GM13977 (cell line): Measurements from ENCODE around the gene NTM.
"Not testable (repeated sequence)": the region's sequence is repeated elsewhere in the genome, so short reads cannot be mapped to it uniquely, and the experiment has no call there.

ENCODE experiments used
- DNase-seq: peaks from one replicate; pipeline ENCODE4 v3.0.0; 2012; ENCODE audit warnings: low spot score
- CTCF ChIP-seq: IDR thresholded peaks from 2 replicates; pipeline ENCODE4 v1.5.1; 2012; ENCODE audit warnings: mild to moderate bottlenecking, control low read depth; ENCODE audit not compliant: insufficient read depth; ENCODE audit errors: extremely low read depth, missing control alignments
- in situ Hi-C: fragments of 300-500 bp; cut with MboI; formaldehyde crosslinking; loops from one replicate; pipeline ENCODE4 v1.12.0; 2022; ENCODE audit warnings: low sequenced_read_pairs, low pct_unique_long_range_greater_than_20kb, mixed read lengths, inconsistent platforms; ENCODE audit not compliant: unreplicated experiment

NTM gene

GRCh38 chr11:132058211-132058772, 687.9 kb downstream of the NTM start:
- TF ChIP-seq CTCF = no peak
- no peak for DNase-seq
- in situ Hi-C loops = no loop called here

- DNase-seq = no peak
- no peak for TF ChIP-seq CTCF
- in situ Hi-C loops = no loop called here
Measured at GRCh38 chr11:132060567-132060966, 690.2 kb downstream of the NTM start.

GRCh38 chr11:132062031-132062430, 691.6 kb downstream of the NTM start:
- in situ Hi-C loops = no loop called here
- DNase-seq = no peak
- TF ChIP-seq CTCF = no peak

- in situ Hi-C loops = no loop called here
- DNase-seq = no peak
- TF ChIP-seq CTCF = no peak
Measured at GRCh38 chr11:132062541-132062940, 692.1 kb downstream of the NTM start.

GRCh38 chr11:132064987-132065620, 694.7 kb downstream of the NTM start:
- TF ChIP-seq CTCF = no peak
- DNase-seq = no peak
- in situ Hi-C loops = no loop called here

GRCh38 chr11:132068556-132068955, 698.1 kb downstream of the NTM start:
- TF ChIP-seq CTCF = no peak

GRCh38 chr11:132069593-132069992, 699.2 kb downstream of the NTM start:
- DNase-seq, in situ Hi-C loops: not testable (repeated sequence)

More at GRCh38 chr11:132068556-132068955, 698.1 kb downstream of the NTM start:
- no peak for DNase-seq
- in situ Hi-C loops = no loop called here

- DNase-seq, in situ Hi-C loops: not testable (repeated sequence)
Measured at GRCh38 chr11:132070907-132071306, 700.5 kb downstream of the NTM start.
